Measurements from ENCODE around the gene LRRC8D.

DNA sequence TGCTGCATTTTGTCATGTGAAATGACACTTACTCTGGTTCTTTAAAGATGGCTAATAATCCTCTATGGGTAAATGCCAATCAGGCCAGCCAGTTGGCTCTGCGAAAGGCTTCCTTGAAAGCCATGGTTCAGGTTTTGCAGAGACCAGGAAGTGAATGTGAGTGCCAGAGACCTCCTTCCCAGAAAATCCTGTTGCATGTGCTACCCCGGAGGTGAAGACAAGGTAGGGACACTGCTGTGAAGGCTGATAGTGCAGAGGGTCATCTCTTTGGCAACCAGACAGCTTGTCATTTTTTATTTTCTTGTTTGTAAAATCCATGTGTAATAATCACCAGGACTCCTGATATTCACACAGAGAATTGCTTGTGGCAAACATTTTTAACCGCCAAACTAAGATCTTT is 18.7 kb downstream of the LRRC8D start:
- TF ChIP-seq CTCF (IDR thresholded peaks at IDR 0.05; ENCODE audit: insufficient read depth, low read length, poor library complexity, severe bottlenecking) = no peak
- no peak for TF ChIP-seq EZH2phosphoT487 (conservative IDR thresholded peaks at IDR 0.05; ENCODE audit: low read length)

All from SU-DHL-6 (cell line).